ENCODE measurements around the gene ZNF626.
"Not testable (repeated sequence)": the region's sequence is repeated elsewhere in the genome, so short reads cannot be mapped to it uniquely, and the experiment has no call there.

Gene ZNF626

GRCh38 chr19:20661150-20661819 lies at the start of gene ZNF626:
TSS of gene ZNF626 (minus strand) at chr19:20661571. CDS start at chr19:20661446, 125 bp downstream.
- DNase-seq = peak; percentile 40 to 96 (median 91)

- DNase-seq = no peak
Measured at GRCh38 chr19:20669263-20669662, 7.9 kb upstream of the ZNF626 start.

- DNase-seq = no peak
Measured at GRCh38 chr19:20667281-20667680, 5.9 kb upstream of the ZNF626 start.

- peak in 4 of 14 donors; percentile 22 to 74 (median 38) for DNase-seq
Measured at GRCh38 chr19:20664901-20665781, 3.8 kb upstream of the ZNF626 start.

GRCh38 chr19:20664475-20664874 lies 3.1 kb upstream of the ZNF626 start:
- DNase-seq = not testable (repeated sequence)

- no peak for DNase-seq
Measured at GRCh38 chr19:20662421-20663105, 1.2 kb upstream of the ZNF626 start.

GRCh38 chr19:20660473-20661140 lies 764 bp downstream of the ZNF626 start:
- no peak for DNase-seq

- no peak for DNase-seq
Measured at GRCh38 chr19:20640545-20640944, 20.8 kb downstream of the ZNF626 start.

GRCh38 chr19:20640023-20640422 lies 21.3 kb downstream of the ZNF626 start:
- no peak for DNase-seq

- DNase-seq = not testable (repeated sequence)
Measured at GRCh38 chr19:20624560-20624959, 36.8 kb downstream of the ZNF626 start.

- DNase-seq = no peak
Measured at GRCh38 chr19:20616071-20616470, 45.3 kb downstream of the ZNF626 start.

GRCh38 chr19:20614971-20615370 lies 46.4 kb downstream of the ZNF626 start:
- DNase-seq = not testable (repeated sequence)

GRCh38 chr19:20612711-20613316 lies 48.6 kb downstream of the ZNF626 start:
- DNase-seq = no peak

GRCh38 chr19:20611866-20612265 lies 49.5 kb downstream of the ZNF626 start:
- no peak for DNase-seq

- DNase-seq = no peak
Measured at GRCh38 chr19:20607943-20608342, 53.4 kb downstream of the ZNF626 start.
